DND-41 (cell line): Measurements from ENCODE around the gene ALOX5.

Experiments used
- ATAC-seq: fragments of 200-7000 bp; cut with Tn5 transposase; 3 replicates; pipeline ENCODE4 v1.9.1; 2021; ENCODE audit warnings: low read depth; ENCODE audit not compliant: insufficient read depth
- DNase-seq: peaks from one replicate; pipeline ENCODE4 v3.0.0-alpha.2; 2020
- H2AFZ ChIP-seq: 2 replicates; pipeline ENCODE4 v1.6.0; 2012; ENCODE audit warnings: low read depth, low read length
- H3K27ac ChIP-seq: 2 replicates; pipeline ENCODE4 v1.5.1; 2012; ENCODE audit warnings: low read length, inconsistent platforms
- H3K27me3 ChIP-seq: fragments of 200-600 bp; sonication (generic); 2 replicates; pipeline ENCODE4 v1.6.0; 2012; ENCODE audit warnings: low read length, mild to moderate bottlenecking, inconsistent platforms; ENCODE audit not compliant: insufficient read depth, poor library complexity
- H3K36me3 ChIP-seq: 2 replicates; pipeline ENCODE4 v1.5.1; 2012; ENCODE audit warnings: low read length, inconsistent platforms; ENCODE audit not compliant: insufficient read depth
- H3K4me1 ChIP-seq: 2 replicates; pipeline ENCODE4 v1.5.1; 2012; ENCODE audit warnings: mild to moderate bottlenecking, low read length; ENCODE audit not compliant: insufficient read depth
- H3K4me2 ChIP-seq: 2 replicates; pipeline ENCODE4 v1.6.0; 2012; ENCODE audit warnings: mild to moderate bottlenecking, moderate library complexity, low read length, inconsistent platforms; ENCODE audit not compliant: insufficient read depth
- H3K4me3 ChIP-seq, 2 experiments: fragments of 200-600 bp in 1 of 2; shearing (Covaris generic) in 1 of 2; 2 replicates each; pipeline ENCODE4 v1.5.1; 2012 to 2016; ENCODE audit warnings: inconsistent platforms in 2 of 2, low read length in 2 of 2, mild to moderate bottlenecking in 2 of 2, low read depth in 1 of 2, moderate library complexity in 1 of 2
- H3K79me2 ChIP-seq: 2 replicates; pipeline ENCODE4 v1.6.0; 2012; ENCODE audit warnings: low read length, inconsistent platforms; ENCODE audit not compliant: insufficient read depth
- H3K9ac ChIP-seq: 2 replicates; pipeline ENCODE4 v1.6.0; 2012; ENCODE audit warnings: low read depth, mild to moderate bottlenecking, inconsistent platforms, low read length, moderate library complexity
- H3K9me3 ChIP-seq: 2 replicates; pipeline ENCODE4 v1.5.1; 2012; ENCODE audit warnings: low read length, moderate library complexity, mild to moderate bottlenecking, inconsistent platforms; ENCODE audit not compliant: insufficient read depth, severe bottlenecking
- H4K20me1 ChIP-seq: 2 replicates; pipeline ENCODE4 v1.6.0; 2012; ENCODE audit warnings: low read length; ENCODE audit not compliant: insufficient read depth
- EZH2 ChIP-seq: IDR thresholded peaks from 3 replicates; pipeline ENCODE4 v1.6.1; 2012; ENCODE audit warnings: borderline replicate concordance, low read depth, mild to moderate bottlenecking, moderate library complexity, low read length, inconsistent platforms; ENCODE audit not compliant: severe bottlenecking
- TF ChIP-seq, protein P1 (sequence below): IDR thresholded peaks from 2 replicates; pipeline ENCODE4 v1.5.1; 2012; ENCODE audit warnings: borderline replicate concordance, low read length, moderate library complexity, mild to moderate bottlenecking; ENCODE audit not compliant: poor library complexity, severe bottlenecking; ENCODE audit errors: extremely low read depth

The ALOX5 gene

GRCh38 chr10:45404087-45404769, 30.2 kb downstream of the ALOX5 start:
- TF ChIP-seq, protein P1, sequence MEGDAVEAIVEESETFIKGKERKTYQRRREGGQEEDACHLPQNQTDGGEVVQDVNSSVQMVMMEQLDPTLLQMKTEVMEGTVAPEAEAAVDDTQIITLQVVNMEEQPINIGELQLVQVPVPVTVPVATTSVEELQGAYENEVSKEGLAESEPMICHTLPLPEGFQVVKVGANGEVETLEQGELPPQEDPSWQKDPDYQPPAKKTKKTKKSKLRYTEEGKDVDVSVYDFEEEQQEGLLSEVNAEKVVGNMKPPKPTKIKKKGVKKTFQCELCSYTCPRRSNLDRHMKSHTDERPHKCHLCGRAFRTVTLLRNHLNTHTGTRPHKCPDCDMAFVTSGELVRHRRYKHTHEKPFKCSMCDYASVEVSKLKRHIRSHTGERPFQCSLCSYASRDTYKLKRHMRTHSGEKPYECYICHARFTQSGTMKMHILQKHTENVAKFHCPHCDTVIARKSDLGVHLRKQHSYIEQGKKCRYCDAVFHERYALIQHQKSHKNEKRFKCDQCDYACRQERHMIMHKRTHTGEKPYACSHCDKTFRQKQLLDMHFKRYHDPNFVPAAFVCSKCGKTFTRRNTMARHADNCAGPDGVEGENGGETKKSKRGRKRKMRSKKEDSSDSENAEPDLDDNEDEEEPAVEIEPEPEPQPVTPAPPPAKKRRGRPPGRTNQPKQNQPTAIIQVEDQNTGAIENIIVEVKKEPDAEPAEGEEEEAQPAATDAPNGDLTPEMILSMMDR: no peak
- TF ChIP-seq EZH2: no peak
- Histone ChIP-seq H3K27me3 (peaks cover 3% of the 10 kb centered on the region), H4K20me1 (no peaks in the 10 kb centered on the region), H3K27ac (no peak overlapping the region), H2AFZ (no peak overlapping the region), H3K4me3 (no peak overlapping the region), H3K9ac (no peak overlapping the region), H3K79me2 (no peaks in the 10 kb centered on the region), H3K9me3 (no peaks in the 10 kb centered on the region), H3K36me3 (no peaks in the 10 kb centered on the region), H3K4me1 (no peaks in the 10 kb centered on the region), H3K4me2 (no peak overlapping the region)
- no peak for ATAC-seq
- no peak for DNase-seq

GRCh38 chr10:45404770-45405120, 30.7 kb downstream of the ALOX5 start:
- TF ChIP-seq, protein P1: no peak
- no peak for TF ChIP-seq EZH2
- no peak for DNase-seq
- H3K4me1 ChIP-seq: no peaks in the 10 kb centered on the region
- H3K9me3 ChIP-seq: no peaks in the 10 kb centered on the region
- H3K79me2 ChIP-seq: no peaks in the 10 kb centered on the region
- H3K9ac ChIP-seq: no peak overlapping the region
- H4K20me1 ChIP-seq: no peaks in the 10 kb centered on the region
- no peak overlapping the region for H3K4me2 ChIP-seq
- no peak overlapping the region for H3K4me3 ChIP-seq
- H3K27me3 ChIP-seq: peaks cover 3% of the 10 kb centered on the region
- H3K27ac ChIP-seq: no peak overlapping the region
- ATAC-seq: no peak
- H3K36me3 ChIP-seq: no peaks in the 10 kb centered on the region
- H2AFZ ChIP-seq: no peak overlapping the region

DNA sequence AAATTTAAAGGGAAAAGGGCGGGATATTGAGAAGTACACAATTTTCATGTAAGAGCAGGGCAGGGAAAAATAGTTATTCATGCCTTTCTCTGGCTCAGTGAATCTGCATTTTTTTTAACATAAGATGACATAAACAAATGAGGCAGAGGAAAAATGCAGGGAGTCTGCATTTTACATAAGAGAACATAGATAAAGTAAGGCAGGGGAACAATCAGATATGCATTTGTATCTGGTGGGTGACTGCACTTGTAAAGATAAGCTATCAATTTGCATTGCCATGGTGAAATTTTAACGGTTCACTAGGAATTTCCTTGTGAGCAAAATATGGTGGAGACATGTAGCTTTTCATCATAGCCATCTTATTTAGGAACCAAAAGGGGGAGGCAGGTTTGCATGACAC, 33.5 kb downstream of the ALOX5 start:
- TF ChIP-seq, protein P1: no peak
- TF ChIP-seq EZH2: no peak
- ATAC-seq: no peak
- Histone ChIP-seq H4K20me1 (no peaks in the 10 kb centered on the region), H3K9me3 (no peaks in the 10 kb centered on the region), H3K79me2 (no peaks in the 10 kb centered on the region), H3K9ac (no peak overlapping the region), H3K4me3 (no peak overlapping the region), H3K27me3 (peaks cover 3% of the 10 kb centered on the region), H3K36me3 (no peaks in the 10 kb centered on the region), H2AFZ (no peak overlapping the region), H3K4me1 (no peaks in the 10 kb centered on the region), H3K27ac (no peak overlapping the region), H3K4me2 (no peak overlapping the region)
- no peak for DNase-seq
